NB4 (cell line): Measurements from ENCODE around the gene DNAI1.

Experiments
- DNase-seq: peaks from one replicate; pipeline ENCODE4 v3.0.0; 2010; ENCODE audit warnings: low read depth
- H3K4me3 ChIP-seq: one replicate; pipeline ENCODE4 v1.5.1; 2011; ENCODE audit warnings: mild to moderate bottlenecking, low read depth, low read length, moderate library complexity
- CTCF ChIP-seq: IDR thresholded peaks from one replicate; pipeline ENCODE4 v1.5.1; 2012; ENCODE audit warnings: low read depth, low read length
- MYC ChIP-seq: IDR thresholded peaks from 2 replicates; pipeline ENCODE4 v1.6.1; 2011; ENCODE audit warnings: low read depth, low read length
- POLR2A ChIP-seq: IDR thresholded peaks from 2 replicates; pipeline ENCODE4 v1.6.1; 2011; ENCODE audit warnings: mild to moderate bottlenecking; ENCODE audit not compliant: insufficient read length; ENCODE audit errors: extremely low read depth
- TF ChIP-seq, protein P1 (sequence below): IDR thresholded peaks from 2 replicates; pipeline ENCODE4 v1.6.1; 2011; ENCODE audit warnings: low read depth, low read length

The DNAI1 gene

GRCh38 chr9:34512131-34513078 is 53.8 kb downstream of the DNAI1 start:
- H3K4me3 ChIP-seq, result no peak overlapping the region
- no peak for TF ChIP-seq MYC
- no peak for TF ChIP-seq POLR2A
- TF ChIP-seq, protein P1, sequence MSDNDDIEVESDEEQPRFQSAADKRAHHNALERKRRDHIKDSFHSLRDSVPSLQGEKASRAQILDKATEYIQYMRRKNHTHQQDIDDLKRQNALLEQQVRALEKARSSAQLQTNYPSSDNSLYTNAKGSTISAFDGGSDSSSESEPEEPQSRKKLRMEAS, result no peak
- TF ChIP-seq CTCF, result no peak
- DNase-seq, result no peak

DNA sequence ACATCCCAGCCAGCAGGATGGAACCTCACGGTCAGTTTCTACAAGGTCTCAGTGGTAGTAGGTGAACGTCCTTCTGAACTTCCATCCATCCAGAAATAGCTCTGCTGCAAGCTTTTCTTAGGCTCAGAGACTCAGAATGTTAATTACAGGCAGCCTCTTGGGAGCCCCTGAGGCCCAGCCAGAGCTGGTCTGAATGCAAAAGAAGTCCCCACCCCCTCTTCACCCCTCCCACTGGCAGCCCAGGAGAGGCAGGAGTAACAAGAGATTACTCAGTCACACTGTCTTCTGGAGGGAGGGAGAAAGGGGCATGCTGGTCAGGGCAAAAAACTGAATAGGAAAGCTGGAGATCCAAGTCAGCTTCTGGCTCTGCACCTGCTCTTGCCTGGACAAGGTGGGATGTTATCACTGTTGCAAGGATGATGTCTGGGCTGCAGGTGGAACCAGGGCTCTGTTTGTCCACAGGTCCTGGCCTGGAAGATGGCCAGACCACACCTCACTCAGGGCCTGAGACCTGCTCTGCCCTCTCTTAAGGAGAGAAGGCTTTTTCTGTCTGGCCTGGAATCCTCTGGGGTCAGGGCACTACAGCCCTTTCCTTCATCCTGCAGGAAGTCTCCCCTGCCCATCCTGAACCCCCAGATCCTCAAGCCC is 55.1 kb downstream of the DNAI1 start:
- H3K4me3 ChIP-seq, result no peak overlapping the region
- no peak for TF ChIP-seq MYC
- TF ChIP-seq, protein P1, result no peak
- no peak for TF ChIP-seq POLR2A
- no peak for TF ChIP-seq CTCF
- DNase-seq, result no peak

- TF ChIP-seq MYC (no peak), CTCF (no peak), POLR2A (no peak)
- TF ChIP-seq, protein P1, result no peak
- no peak overlapping the region for H3K4me3 ChIP-seq
- no peak for DNase-seq
Measured at GRCh38 chr9:34514401-34514800, 55.8 kb downstream of the DNAI1 start.

GRCh38 chr9:34514816-34515215 is 56.2 kb downstream of the DNAI1 start:
- no peak for DNase-seq
- TF ChIP-seq CTCF (no peak), POLR2A (no peak), MYC (no peak)
- TF ChIP-seq, protein P1, result no peak

GRCh38 chr9:34515959-34516358 is 57.4 kb downstream of the DNAI1 start:
- no peak for DNase-seq
- TF ChIP-seq CTCF (no peak), MYC (no peak), POLR2A (no peak)
- TF ChIP-seq, protein P1, result no peak

More at GRCh38 chr9:34514816-34515215, 56.2 kb downstream of the DNAI1 start:
- no peak overlapping the region for H3K4me3 ChIP-seq

More at GRCh38 chr9:34515959-34516358, 57.4 kb downstream of the DNAI1 start:
- H3K4me3 ChIP-seq, result no peak overlapping the region
